NCI-H2107 (cell line): Measurements from ENCODE around the gene CHST3.
"Not testable (repeated sequence)": the region's sequence is repeated elsewhere in the genome, so short reads cannot be mapped to it uniquely, and the experiment has no call there.

Experiments used
- DNase-seq: peaks from one replicate; lab custom pipeline; 2025; lab: John Stamatoyannopoulos, UW

CHST3 gene, protein sequence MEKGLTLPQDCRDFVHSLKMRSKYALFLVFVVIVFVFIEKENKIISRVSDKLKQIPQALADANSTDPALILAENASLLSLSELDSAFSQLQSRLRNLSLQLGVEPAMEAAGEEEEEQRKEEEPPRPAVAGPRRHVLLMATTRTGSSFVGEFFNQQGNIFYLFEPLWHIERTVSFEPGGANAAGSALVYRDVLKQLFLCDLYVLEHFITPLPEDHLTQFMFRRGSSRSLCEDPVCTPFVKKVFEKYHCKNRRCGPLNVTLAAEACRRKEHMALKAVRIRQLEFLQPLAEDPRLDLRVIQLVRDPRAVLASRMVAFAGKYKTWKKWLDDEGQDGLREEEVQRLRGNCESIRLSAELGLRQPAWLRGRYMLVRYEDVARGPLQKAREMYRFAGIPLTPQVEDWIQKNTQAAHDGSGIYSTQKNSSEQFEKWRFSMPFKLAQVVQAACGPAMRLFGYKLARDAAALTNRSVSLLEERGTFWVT

GRCh38 chr10:71964098-71964742 lies at the start of gene CHST3:
Gene CHST3, plus strand, starts transcription at chr10:71964395. Its CDS starts 41,448 bp downstream, at chr10:72005843.
- no peak for DNase-seq

- DNase-seq: no peak
These were observed 47.4 kb upstream of the CHST3 start for GRCh38 chr10:71916827-71917226.

GRCh38 chr10:71918992-71919391 lies 45.2 kb upstream of the CHST3 start:
- DNase-seq: no peak

GRCh38 chr10:71919956-71920539 lies 44.1 kb upstream of the CHST3 start:
- not testable (repeated sequence) for DNase-seq

DNA sequence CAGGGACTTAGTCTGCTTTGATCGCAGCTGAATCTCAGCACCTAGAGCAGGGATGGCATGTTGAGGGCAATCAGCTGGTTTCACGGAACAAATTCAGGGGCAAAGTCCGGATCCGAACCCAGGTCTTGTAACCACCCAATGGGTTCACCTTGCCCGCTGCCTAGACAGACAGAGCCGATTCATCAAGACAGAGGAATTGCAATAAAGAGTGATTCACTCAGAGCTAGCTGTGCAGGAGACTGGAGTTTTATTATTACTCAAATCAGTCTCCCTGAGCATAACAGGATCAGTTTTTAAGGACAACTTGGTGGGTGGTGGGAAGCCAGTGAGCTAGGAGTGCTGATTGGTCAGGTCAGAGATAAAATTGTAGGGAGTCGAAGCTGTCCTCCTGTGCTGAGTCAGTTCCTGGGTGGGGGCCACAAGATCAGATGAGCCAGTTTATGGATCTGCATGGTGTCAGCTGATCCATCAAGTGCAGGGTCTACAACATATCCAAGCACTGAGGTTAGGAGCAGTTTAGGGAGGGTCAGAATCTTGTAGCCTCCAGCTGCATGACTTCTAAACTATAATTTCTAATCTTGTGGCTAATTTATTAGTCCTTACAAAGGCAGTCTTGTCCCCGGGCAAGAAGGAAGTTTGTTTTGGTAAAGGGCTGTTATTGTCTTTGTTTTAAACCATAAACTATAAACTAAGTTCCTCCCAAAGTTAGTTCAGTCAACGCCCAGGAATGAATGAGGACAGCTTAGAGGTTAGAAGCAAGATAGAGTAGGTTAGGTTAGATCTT lies 43.5 kb upstream of the CHST3 start:
- no peak for DNase-seq

GRCh38 chr10:71921324-71922027 lies 42.7 kb upstream of the CHST3 start:
- no peak for DNase-seq

GRCh38 chr10:71923138-71923692 lies 41.0 kb upstream of the CHST3 start:
- DNase-seq: no peak

GRCh38 chr10:71924771-71925170 lies 39.4 kb upstream of the CHST3 start:
- DNase-seq: no peak

DNA sequence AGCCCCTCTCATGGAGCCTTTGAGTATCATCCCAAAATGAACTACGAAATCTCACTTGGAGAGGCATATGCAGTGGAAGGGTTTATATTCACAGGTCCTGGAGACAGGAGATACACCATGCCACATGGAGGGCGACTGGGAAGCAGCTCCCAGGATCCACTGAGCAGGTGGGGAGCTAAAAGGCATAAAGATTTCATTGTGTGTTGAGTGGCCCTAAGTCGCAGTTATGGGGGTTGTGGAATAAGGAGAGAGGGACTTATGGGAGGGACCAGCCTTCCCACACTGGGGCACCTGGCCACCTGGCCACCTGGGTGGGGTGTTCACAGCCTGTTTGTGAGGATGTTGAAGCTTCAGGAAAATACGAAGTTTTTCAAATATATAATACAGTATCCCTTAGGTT lies 37.0 kb upstream of the CHST3 start:
- no peak for DNase-seq

DNA sequence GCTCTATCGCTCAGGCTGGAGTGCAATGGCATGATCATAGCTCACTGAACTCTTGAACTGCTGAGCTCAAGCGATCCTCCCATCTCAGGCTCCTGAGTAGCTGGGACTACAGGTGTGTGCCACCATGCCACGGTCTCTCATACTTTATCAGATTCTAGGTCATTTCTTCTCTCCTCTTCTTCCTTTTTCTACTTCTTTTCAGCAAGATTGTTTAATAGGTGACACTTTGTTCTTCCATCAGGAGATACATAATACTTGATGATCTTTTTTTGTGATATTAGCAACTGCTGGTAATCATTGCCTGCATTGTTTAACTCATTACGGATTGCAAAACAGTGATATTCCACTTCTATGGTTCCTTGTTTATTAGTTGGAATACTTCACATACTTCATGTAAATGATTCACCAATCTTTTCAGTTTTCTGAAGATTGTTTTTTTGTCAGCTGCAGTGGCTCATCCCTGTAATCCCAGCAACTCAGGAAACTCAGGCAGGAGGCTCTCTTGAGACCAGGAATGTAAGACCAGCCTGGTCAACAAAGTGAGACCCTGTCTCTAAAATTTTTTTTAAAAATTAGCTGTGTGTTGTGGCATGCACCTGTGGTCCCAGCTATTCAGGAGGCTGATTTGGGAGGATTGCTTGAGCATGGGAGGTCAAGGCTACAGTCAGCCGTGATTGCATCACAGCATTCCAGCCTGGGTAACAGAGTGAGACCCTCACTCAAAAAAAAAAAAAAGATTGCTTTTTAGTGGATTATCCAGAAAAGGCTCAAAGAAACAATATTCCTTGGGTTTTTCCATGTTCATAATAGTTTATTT lies 36.2 kb upstream of the CHST3 start:
- no peak for DNase-seq

DNA sequence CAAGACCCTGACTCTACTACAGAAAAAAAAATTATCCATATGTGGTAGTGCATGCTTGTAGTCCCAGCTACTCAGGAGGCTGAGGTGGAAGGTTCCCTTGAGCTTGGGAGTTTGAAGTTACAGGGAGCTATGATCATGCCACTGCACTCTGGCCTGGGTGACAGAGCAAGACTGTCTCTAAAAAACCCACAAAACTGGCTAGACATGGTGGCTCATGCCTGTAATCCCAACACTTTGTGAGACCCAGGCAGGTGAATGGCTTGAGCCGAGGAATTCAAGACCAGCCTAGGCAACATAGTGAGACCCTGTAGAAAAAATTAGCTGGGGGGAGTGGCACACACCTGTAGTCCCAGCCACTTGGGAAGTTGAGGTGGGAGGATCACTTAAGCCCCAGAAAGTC lies 32.9 kb upstream of the CHST3 start:
- no peak for DNase-seq

GRCh38 chr10:71933651-71934050 lies 30.5 kb upstream of the CHST3 start:
- DNase-seq: no peak

- no peak for DNase-seq
These were observed 26.0 kb upstream of the CHST3 start for GRCh38 chr10:71938211-71938610.

GRCh38 chr10:71939304-71939703 lies 24.9 kb upstream of the CHST3 start:
- DNase-seq: no peak

GRCh38 chr10:71939861-71940474 lies 24.2 kb upstream of the CHST3 start:
- DNase-seq: no peak

GRCh38 chr10:71940752-71941151 lies 23.4 kb upstream of the CHST3 start:
- no peak for DNase-seq

- no peak for DNase-seq
These were observed 22.9 kb upstream of the CHST3 start for GRCh38 chr10:71941318-71941717.

DNA sequence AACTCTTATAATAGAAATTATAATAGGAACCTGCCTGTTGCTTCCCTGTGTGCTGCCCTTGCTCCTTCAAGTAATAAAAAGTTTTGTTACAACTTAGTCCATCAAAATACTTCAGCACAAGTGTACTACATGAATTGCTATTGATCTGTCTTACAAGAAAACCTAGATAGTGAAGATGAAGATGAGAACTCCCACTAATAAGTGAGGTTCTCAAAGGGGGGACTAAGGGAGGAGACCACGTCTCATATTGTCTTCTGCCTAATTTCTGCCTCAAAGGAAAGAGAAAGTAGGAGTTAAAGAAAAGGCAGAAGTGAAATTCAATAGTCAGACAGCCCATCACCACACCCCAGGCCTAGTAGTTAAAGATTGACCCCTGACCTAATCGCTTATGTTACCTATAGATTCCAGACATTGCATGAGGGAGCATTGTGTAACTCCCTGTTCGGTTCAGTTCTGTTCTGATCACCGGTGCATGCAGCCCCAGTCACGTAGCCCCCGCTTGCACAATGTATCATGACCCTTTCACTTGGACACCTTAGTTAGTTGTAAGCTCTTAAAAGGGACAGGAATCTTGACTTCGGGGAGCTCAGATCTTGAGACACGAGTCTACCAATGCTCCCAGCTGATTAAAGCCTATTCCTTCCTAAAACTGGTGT lies 18.2 kb upstream of the CHST3 start:
- no peak for DNase-seq

DNA sequence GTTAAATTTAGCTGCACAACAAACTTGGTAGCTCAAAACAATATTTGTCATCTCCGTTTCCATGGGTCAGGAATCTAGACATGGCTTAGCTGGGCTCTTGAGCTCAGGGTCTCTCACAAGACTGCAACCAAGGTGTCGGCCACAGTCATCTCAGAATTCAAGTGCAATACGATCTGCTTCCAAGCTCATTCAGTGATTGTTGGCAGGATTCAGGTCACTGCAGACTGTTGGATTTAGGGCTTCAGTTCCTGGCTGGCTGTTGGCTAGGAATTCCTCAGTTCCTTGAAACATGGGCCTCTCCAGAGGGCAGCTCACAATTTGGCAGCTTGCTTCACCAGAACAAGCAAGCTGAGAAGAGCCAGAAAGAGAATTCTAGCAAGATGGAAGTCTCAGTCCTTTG lies 17.5 kb upstream of the CHST3 start:
- no peak for DNase-seq
